GM21390 (cell line): ENCODE results near the gene PGLYRP4.

Experiments used
- ATAC-seq: cut with Tn5 transposase; IDR thresholded peaks from one replicate; pipeline ENCODE4 v1.9.1; 2021; ENCODE audit not compliant: unreplicated experiment

PGLYRP4 gene

GRCh38 chr1:153292740-153293479 lies 55.7 kb downstream of the PGLYRP4 start:
- no peak for ATAC-seq

GRCh38 chr1:153292185-153292584 lies 56.5 kb downstream of the PGLYRP4 start:
- no peak for ATAC-seq

- no peak for ATAC-seq
Observed at GRCh38 chr1:153291514-153291913, 57.1 kb downstream of the PGLYRP4 start.

- ATAC-seq = no peak
Observed at GRCh38 chr1:153288634-153289275, 59.9 kb downstream of the PGLYRP4 start.
